Sigmoid colon (tissue), 4 donors: ENCODE measurements around the gene BPNT1.

ENCODE experiments used
- EP300 ChIP-seq, 4 donors: sonication (generic); formaldehyde crosslinking; IDR thresholded peaks; one replicate each; pipeline ENCODE4 v1.6.1; 2017; ENCODE audit warnings: antibody characterized with exemption in 4 of 4
- POLR2A ChIP-seq, 2 donors: fragments of 450-650 bp; IDR thresholded peaks; one replicate each; pipeline ENCODE4 v1.6.1; 2016; ENCODE audit warnings: antibody characterized with exemption in 2 of 2, mild to moderate bottlenecking in 2 of 2, moderate library complexity in 2 of 2
- POLR2AphosphoS5 ChIP-seq, 4 donors: sonication (generic); formaldehyde crosslinking; IDR thresholded peaks; one replicate each; pipeline ENCODE4 v1.6.1; 2017; ENCODE audit warnings: antibody characterized with exemption in 4 of 4
- TF ChIP-seq, protein P1 (sequence below), 4 experiments: fragments of 450-650 bp in 3 of 4; fragments of 200-600 bp in 1 of 4; IDR thresholded peaks; one replicate each; pipeline ENCODE4 v1.5.1; 2016 to 2019; ENCODE audit warnings: antibody characterized with exemption in 4 of 4, mild to moderate bottlenecking in 3 of 4, moderate library complexity in 2 of 4

DNA sequence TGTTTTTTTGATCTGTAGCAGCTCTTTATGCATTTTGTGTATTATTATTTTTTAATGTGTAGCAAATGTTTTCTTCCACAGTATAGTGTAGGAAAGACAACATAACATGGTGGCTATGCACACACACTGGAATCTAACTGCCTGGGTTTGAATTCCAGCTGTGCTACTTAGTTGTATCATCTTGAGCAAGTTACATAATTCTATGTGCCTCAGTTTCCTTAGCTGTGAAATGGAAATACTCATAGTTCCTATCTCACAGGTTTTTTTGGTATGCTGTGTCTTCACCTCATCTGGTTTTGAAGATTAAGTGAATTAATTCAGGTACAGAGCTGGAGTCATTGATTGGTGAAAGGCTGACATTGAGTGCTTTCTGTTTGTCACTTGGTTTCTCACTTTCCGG, 3.1 kb upstream of the BPNT1 start:
- TF ChIP-seq POLR2A (IDR thresholded peaks at IDR 0.05) (no peak), EP300 (IDR thresholded peaks at IDR 0.05) (no peak), POLR2AphosphoS5 (IDR thresholded peaks at IDR 0.05) (no peak)
- TF ChIP-seq, protein P1, sequence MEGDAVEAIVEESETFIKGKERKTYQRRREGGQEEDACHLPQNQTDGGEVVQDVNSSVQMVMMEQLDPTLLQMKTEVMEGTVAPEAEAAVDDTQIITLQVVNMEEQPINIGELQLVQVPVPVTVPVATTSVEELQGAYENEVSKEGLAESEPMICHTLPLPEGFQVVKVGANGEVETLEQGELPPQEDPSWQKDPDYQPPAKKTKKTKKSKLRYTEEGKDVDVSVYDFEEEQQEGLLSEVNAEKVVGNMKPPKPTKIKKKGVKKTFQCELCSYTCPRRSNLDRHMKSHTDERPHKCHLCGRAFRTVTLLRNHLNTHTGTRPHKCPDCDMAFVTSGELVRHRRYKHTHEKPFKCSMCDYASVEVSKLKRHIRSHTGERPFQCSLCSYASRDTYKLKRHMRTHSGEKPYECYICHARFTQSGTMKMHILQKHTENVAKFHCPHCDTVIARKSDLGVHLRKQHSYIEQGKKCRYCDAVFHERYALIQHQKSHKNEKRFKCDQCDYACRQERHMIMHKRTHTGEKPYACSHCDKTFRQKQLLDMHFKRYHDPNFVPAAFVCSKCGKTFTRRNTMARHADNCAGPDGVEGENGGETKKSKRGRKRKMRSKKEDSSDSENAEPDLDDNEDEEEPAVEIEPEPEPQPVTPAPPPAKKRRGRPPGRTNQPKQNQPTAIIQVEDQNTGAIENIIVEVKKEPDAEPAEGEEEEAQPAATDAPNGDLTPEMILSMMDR (IDR thresholded peaks at IDR 0.05) = no peak
